HG02610 (cell line): ENCODE results near the gene BRI3BP.
A peak's percentile ranks its signal among the peaks of the same experiment; 100 is the strongest.
"Not testable (repeated sequence)": the region's sequence is repeated elsewhere in the genome, so short reads cannot be mapped to it uniquely, and the experiment has no call there.

Experiments
- ATAC-seq: cut with Tn5 transposase; IDR thresholded peaks from one replicate; pipeline ENCODE4 v1.9.1; 2021; ENCODE audit warnings: mild to moderate bottlenecking, moderate library complexity; ENCODE audit not compliant: unreplicated experiment

The BRI3BP gene

DNA sequence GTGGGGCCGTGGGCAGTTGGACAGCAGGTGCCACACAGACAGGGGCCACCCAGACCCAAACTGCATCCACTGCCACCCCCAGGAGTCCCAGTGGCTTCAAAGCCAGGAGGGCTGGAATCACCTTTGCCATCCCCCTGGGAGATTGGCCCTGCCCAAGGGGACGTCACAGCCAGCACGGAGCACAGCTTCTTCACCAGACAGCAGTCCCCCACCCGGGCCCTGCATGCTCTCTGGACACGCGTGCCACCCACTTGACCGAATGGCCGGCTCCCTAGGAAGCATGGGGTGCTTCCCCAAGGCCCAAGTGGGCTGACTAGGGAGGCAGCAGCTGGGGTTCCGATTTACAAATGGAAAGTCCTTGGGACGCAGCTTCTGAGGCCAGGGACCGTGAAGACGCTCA, 21.8 kb upstream of the BRI3BP start:
- ATAC-seq = no peak

DNA sequence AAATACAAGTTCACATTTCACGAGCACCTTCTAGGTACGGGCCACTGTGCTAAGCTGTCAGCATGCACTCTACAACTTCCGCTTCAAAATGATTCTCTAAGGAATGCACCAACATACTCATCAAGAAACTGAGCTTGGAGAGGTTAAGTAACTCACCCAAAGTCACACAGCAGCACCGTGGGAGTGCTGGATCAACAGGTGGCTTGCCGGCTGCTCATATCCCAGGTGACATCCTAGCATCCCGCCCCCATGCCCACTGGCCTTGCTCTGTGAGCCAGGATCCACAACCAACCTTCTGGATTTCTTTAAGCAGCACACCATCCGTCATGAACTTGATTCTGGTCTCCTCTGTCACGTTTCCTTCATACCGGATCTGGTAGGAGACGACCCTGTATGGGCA, 21.2 kb upstream of the BRI3BP start:
- no peak for ATAC-seq

- ATAC-seq = no peak
Measured at GRCh38 chr12:124975276-124975675, 18.2 kb upstream of the BRI3BP start.

DNA sequence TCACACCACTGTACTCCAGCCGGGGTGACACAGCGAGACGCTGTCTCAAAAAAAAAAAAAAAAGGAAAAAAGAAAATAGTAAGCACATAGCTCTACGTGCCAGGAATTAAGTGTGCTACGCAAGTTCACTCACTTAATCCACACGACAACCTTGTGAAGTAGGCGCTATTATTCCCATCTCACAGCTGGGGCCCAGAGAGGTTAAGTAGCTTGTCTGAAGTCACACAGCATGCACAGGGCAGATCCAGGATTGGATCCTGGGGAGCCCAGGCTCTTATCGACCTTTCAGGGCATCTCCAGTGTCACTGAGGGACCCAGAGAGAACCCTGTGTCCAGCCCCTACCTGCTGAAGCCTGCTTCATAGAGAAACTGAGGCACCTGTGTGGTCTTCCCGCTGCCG, 16.4 kb upstream of the BRI3BP start:
- ATAC-seq = no peak

DNA sequence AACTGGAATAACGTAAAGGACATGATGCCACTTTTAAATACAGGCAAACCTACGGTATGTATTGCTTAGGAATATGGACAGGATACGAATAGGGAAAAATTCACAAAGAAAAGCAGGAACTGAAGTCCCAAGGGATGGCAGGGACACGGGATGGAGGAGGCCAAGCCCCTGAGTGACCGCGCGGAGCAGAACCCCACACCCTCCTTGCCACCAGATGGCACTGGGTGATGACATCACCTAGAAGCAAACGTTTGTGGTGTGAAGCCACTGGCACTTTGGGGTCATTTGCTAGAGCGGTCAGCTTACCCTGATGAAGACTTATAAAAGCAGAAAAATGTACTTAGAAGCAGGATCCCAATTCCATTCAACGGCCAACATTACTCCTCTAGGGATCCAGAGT, 13.9 kb upstream of the BRI3BP start:
- no peak for ATAC-seq

DNA sequence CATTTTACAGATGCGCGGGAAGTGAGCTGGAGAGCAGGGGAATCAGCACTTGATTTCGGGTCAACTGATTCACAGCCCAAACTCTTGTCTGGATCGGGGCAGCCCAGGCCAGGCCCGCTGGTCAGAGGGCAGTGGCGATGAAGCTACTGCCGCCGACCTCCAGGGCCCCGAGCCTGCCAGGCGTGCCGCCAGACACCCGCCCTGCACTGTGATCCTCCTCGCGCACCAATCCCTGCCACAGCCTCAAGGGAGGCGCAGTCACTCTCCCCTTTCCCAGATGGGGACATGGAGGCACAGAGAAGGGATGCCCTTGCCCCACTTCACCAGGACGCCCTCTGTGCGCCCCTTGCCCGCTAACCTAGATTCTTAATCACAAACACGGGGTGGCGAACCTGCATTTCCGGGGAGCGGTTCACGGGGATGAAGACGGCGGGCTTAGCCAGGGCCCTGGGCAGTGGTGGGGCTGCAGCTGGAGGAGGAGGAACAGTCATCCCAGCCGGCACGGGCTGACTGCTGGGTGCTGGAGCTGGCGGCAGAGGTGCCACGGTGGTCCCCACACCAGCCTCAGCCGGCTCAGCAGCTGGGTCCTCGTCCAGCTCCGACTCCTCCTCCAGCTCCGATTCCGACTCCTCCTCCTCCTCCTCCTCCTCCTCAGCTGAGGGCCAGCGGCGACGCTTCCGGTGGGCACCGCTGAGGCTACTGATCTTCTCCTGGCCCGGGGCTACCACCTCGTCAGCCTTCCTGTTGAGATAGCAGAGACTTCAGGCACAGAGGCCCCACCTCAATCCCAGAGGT, 13.2 kb upstream of the BRI3BP start:
- no peak for ATAC-seq

- ATAC-seq = not testable (repeated sequence)
Measured at GRCh38 chr12:124986876-124987275, 6.6 kb upstream of the BRI3BP start.

- ATAC-seq = peak; percentile 26
Measured at GRCh38 chr12:124992874-124993625, 395 bp upstream of the BRI3BP start.

DNA sequence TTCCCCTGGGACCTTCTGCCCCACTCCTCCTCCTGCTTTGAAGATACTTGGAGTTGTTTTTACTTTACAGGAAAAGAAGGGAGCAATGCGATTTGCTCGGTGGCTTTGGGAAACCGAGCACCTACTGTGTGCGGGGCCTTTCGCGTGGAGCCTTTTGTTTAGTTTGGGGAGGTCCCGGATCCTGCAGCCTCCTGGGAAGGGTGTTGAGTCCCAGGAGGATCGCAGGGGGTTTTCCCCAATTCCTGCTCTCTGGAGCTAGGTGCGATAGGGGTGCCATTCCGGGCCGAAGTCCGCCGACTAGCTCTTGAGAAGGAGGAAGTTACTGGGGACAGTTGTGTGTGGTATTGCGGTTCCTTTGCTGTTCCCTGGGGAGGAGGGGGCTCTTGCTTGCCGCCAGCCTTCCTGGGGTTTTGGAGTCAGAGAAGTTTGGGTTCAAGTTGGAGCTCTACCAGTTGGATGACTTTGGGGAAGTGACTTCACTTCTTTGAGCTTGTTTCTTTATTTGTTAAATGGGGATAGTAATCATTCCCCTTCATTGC, 1.1 kb downstream of the BRI3BP start:
- peak; percentile 32 for ATAC-seq

GRCh38 chr12:124995200-124995961, 1.9 kb downstream of the BRI3BP start:
- no peak for ATAC-seq

DNA sequence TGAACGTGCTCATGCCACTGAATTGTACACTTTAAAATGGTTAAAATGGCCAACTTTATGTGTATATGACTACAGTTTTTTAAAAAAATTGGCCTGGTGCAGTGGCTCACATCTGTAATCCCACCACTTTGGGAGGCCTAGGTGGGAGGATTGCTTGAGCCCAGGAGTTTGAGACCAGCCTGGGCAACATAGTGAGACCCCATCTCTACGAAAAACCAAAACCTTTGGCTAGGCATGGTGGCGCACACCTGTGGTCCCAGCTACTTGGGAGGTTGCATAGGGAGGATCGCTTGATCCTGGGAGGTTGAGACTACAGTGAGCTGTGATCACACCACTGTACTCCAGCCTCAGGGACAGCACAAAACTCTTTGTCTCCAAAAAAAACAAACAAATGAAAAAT, 5.3 kb downstream of the BRI3BP start:
- ATAC-seq = no peak

GRCh38 chr12:125001636-125002035, 8.2 kb downstream of the BRI3BP start:
- no peak for ATAC-seq

DNA sequence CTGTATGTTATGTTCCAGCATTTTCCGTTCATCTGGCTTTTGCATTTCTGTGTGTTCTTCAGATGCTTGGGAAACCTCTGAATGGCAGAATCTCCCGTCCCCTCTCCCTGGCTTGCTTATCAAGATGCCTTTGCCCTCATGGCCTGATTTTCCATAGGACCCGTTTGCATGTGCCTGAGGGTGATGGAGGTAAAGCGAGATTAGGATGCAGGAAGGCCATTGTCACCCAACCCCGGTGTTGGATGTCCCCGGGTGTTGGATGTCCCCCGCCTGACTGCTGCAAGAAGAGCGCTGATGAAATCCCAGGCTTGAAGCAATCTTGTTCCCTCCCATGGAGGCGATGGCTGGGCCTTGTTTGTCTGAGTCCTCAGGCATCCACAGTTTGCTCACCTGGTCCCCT, 9.6 kb downstream of the BRI3BP start:
- ATAC-seq = no peak

GRCh38 chr12:125004621-125005020, 11.2 kb downstream of the BRI3BP start:
- no peak for ATAC-seq

GRCh38 chr12:125005652-125006051, 12.2 kb downstream of the BRI3BP start:
- no peak for ATAC-seq

- no peak for ATAC-seq
Measured at GRCh38 chr12:125006365-125006764, 12.9 kb downstream of the BRI3BP start.

DNA sequence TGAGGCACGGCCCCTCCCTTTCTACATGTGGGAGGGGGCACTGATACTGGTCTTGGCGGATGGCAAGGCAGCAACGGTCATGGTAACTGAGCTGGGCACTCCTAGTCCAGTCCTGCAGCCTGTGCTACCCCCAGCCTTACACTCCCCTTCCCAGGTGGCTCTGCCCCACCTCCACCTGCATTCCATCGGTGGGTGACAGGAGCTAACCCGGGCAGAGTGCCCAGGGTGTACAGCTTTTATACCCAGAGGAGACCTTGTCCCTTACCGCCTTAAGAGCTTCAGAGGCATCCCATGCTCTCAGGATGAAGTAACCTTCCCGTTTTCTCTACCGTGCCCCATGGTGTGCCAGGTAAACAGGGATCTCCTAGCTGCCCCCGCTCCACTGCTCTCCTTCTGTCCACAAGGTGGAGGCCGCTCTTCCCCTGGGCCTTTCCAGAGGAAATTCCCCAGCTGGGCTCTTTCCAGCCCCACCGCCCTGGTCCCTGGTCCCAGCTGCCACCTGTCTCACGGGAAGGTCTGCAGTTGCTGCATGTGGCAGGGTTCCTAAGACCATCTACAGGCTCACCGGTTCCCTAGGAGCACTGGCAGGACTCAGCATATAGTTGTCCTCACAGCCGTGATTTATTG, 20.5 kb downstream of the BRI3BP start:
- no peak for ATAC-seq

DNA sequence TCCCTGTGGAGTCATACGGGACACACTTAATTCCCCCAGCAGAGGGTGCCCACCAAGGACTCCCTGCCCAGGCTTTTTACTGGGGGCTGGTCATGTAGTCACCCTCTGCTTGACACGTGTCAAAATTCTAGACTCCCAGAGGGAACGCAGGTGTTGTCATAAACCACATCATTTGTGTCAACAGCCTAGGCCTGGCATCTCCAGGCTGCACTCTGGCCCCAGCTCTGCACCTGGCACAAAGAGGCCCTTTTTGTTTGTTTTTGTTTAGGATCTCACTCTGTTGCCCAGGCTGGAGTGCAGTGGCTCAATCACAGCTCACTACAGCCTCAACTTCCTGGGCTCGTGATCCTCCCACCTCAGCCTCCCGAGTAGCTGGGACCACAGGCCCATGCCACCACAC, 21.1 kb downstream of the BRI3BP start:
- no peak for ATAC-seq

GRCh38 chr12:125015680-125016310, 22.4 kb downstream of the BRI3BP start:
- no peak for ATAC-seq

- ATAC-seq = no peak
Measured at GRCh38 chr12:125017801-125018200, 24.4 kb downstream of the BRI3BP start.
